NCI-H128 (cell line): ENCODE measurements around the gene DRC7.
"Not testable (repeated sequence)": the region's sequence is repeated elsewhere in the genome, so short reads cannot be mapped to it uniquely, and the experiment has no call there.

ENCODE experiments used
- DNase-seq: peaks from one replicate; lab custom pipeline; 2025; ENCODE audit not compliant: unreplicated experiment; lab: John Stamatoyannopoulos, UW

Gene DRC7

DNA sequence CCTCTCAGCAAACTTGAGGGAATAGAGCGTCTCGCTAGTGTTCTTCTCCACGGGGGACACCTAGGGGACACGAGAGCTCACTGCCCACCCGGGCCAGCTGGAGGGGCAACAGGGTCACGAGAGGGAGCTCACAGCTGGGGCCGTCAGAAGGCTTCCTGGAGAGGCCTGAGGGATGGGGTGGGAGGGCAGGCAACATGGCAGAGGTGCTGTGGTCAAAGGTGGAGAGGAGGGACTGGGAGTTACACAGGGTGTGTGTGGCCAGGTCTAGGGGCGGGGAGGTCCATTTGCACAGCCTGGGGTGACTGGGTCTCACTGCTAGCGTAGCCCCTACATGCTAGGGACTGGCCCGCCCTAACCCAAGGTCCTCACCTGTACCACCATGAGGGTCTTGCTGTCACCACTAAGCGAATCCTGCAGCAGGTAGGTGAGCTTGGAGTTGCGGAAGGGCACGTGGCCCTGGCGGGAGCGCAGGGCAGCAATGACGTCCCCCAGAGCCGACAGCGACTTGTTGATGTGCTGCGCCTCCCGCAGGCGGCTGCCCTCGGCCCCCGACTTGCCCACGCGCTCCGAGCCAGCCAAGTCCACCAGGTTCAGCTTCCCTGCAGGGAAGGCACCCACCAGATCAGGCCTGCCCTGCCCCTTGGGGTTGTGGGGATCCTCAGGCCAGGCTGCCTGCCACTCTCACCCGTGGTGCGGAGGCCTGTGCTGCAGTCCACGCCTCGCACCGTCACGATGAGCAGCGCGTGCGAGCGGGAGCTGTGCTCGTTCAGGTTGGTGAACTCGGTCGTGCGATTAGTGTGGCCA lies 66.0 kb downstream of the DRC7 start:
- no peak for DNase-seq

- no peak for DNase-seq
Measured at GRCh38 chr16:57761301-57761700, 66.7 kb downstream of the DRC7 start.

DNA sequence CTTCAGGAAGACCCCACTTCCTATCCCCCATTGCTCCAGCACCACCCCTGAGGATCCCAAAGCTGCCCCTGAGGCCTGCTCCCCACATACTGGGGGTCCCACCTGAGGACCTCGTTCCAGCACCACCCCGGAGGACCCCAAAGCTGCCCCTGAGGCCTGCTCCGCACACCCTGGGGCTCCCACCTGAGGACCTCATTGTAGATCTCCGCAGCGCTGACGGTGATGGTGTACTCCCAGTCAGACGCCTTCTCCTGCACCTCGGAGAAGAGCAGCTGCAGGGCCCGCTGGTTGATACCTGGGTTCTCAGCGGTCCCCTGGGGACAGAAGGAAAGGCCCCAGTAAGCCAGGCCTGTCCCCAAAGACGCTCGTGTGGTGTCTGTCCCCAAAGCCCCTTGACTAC lies 67.4 kb downstream of the DRC7 start:
- DNase-seq: no peak

GRCh38 chr16:57762365-57763040 lies 67.9 kb downstream of the DRC7 start:
- DNase-seq: no peak

DNA sequence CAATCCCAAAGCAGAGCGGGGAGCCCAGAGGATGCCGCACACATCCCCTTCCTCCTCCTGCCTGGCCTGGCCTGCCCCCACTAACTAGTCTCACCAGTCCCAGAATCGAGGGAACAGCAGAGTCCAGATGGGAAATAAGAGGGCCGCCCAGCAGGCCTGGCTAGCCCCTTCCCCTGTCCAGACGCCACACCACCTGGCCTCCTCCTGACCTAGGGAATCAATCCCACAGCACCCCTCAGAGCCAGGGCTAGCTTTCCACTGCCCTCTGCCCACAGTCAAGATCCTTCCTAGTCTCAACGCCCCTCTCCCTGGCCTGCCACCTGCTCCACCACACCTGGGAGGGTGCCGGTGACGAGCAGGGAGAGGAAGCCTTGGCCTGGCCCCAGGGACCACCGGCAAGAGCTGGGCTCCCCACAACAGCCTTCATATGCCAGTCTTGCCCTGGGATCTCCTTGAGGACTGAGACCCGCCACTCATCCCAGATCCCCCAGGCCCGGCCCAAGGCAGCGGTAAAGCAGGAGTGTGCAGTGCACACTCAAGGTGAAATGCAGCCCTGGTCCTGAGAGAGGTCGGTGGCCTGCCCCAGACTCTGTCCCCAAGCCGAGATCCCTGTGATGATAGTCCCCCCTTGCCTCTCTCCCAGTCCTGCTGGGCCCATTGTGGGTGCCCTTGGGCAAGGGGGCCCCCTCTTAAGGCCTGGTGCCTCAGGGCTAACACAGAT lies 68.8 kb downstream of the DRC7 start:
- DNase-seq: no peak

DNA sequence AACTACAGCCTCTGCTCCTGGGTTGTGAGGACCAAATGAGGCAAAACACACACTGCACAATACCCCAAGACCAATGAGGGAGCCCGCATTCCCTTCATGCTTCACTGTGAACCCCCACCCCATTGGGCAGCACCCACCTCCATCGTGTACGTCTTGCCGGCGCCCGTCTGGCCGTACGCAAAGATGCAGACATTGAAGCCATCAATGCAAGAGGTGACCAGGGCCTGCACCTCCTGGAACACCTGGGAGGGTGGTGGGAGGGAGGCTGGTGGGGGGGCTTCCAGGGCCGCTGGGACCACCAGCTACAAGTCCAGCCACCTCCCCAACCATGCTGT lies 69.4 kb downstream of the DRC7 start:
- no peak for DNase-seq

GRCh38 chr16:57764341-57765159 lies 69.9 kb downstream of the DRC7 start:
- no peak for DNase-seq

DNA sequence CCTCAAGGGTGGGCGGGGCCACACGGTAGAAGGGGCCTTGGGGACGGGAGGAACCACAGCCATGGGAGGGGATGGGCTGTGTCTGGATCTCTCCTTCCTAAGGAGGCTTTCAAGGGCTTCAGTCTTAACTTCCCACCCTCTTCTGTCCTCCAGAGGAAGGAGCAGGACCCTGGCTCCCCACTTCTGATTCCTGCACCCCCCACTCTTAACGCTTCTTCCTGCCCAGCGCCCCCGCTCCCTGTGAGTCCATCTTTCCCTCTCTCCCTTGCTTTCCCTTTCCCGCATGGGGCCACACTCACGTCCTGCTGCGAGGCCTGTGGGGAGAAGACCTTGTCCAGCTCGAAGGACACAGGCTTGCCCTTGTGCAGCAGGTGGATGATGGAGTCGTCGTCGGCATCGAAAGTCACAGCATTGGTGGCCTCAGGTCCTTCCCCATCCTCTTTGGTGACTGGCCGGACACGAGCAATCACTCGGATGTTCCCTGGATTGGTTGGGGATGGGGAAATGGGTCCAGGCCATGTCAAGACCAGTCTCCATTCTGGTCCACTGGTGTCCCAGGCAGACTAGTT lies 70.6 kb downstream of the DRC7 start:
- DNase-seq: no peak

DNA sequence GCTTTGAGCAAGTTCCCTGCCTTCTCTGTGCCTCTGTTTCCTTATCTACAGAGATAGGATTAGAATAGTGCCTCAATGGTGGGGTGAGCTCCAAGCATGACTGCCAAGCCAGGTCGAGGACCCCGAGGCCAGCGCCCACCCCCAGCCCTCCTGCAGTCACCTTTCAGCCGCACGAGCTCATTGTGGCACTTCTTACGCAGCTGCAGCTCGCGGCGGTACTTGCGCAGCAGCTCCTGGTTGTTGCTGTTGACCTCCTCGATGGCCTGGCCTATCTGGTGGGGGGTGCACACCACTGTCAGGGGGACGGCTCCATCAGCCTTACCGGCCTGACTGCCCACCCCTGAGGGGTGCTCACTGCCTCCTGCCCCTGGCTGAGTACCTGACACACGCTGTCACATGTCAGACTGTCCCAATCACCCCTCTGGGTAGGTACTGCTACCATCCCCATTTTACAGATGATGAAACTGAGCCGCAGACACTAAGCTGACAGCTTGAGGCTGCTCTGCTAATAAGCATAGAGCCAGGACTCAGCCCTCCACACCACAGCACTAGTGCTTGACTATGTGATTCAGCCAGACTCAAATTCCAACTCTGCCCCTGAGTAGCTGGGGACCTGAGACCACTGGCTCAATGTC lies 72.2 kb downstream of the DRC7 start:
- DNase-seq: no peak

DNA sequence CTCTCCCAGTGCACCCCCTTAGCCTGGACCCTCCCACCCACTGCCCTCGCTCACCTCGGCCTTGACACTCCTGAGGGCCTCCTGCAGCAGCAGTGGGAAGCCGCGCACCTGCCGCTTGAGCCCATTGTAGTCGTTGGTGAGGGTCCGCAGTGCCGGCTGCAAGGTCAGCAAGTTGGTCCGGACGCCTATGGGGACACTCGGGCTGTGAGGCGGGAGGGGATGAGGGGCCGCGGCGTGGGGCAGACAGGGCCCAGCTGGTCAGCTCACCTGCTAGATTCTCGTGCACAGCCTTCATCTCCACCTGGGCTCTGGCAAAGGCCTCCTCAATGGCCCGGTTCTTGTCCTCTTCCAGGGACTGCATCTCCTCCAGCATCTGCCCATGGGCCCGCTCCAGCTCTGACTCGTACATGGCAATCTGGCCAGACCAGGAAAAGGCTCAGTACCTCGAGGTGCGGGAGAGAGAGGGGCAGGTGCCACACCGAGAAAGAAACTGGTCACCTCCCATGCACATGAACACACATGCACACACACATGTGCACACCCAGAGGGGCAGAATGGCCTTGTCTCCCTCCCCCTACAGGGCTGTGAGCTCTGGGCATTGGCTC lies 75.0 kb downstream of the DRC7 start:
- DNase-seq: no peak

GRCh38 chr16:57770361-57770760 lies 75.8 kb downstream of the DRC7 start:
- no peak for DNase-seq

GRCh38 chr16:57771141-57771785 lies 76.7 kb downstream of the DRC7 start:
- DNase-seq: no peak

- no peak for DNase-seq
Measured at GRCh38 chr16:57773019-57773418, 78.4 kb downstream of the DRC7 start.

- no peak for DNase-seq
Measured at GRCh38 chr16:57773655-57774295, 79.2 kb downstream of the DRC7 start.

- no peak for DNase-seq
Measured at GRCh38 chr16:57774705-57775285, 80.2 kb downstream of the DRC7 start.

GRCh38 chr16:57775661-57776469 lies 81.3 kb downstream of the DRC7 start:
- DNase-seq: no peak

DNA sequence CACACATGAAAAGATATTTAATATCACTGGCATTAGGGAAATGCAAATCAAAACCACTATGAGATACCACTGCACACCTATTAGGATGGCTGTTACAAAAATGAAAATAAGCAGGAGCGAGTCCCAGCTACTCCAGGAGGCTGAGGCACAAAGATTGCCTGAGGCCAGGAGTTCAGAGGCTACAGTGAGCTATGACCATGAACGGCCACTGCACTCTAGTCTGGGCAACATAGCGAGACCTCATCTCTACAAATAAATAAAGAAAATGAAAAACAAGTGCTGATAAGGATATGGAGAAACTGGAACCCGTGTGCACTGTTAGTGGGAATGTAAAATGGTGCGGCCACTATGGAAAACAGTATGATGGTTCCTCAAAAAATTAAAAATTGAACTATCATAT lies 84.1 kb downstream of the DRC7 start:
- DNase-seq: no peak

GRCh38 chr16:57779836-57780235 lies 85.2 kb downstream of the DRC7 start:
- DNase-seq: not testable (repeated sequence)
